ENCODE measurements around the gene TMEM212. TPM values are rescaled to one million over a fixed set of nuclear protein-coding genes. Genes with fewer than 3 reads are reported as not detected.
A peak's percentile ranks its signal among the peaks of the same experiment; 100 is the strongest.

The TMEM212 gene
- total and polyA plus RNA-seq, 9 of the 15 experiments (the other 6 are each of a cell fraction or from before 2014, with no cell fraction given): not detected

DNA sequence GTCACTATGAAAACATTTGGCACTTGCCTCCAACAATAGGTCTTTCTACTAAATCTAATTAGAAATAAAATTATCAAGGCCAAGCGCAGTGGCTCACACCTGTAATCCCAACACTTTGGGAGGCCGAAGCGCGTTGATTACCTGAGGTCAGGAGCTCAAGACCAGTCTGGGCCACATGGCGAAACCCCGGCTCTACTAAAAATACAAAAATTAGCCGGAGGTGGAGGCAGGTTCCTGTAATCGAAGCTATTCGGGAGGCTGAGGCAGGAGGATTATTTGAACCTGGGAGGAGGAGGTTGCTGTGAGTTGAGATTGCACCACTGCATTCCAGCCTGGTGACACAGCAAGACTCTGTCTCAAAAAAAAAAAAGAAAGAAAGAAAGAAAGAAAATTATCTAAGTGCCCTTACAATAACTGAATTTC lies 31.2 kb upstream of the TMEM212 start (continued):
- TF ChIP-seq, protein P1, sequence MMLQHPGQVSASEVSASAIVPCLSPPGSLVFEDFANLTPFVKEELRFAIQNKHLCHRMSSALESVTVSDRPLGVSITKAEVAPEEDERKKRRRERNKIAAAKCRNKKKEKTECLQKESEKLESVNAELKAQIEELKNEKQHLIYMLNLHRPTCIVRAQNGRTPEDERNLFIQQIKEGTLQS (IDR thresholded peaks at IDR 0.05): peak; percentile 75
- TF ChIP-seq, protein P1 (CRISPR knock-in tag; conservative IDR thresholded peaks at IDR 0.05): no peak
- TF ChIP-seq ZNF583 (CRISPR knock-in tag; IDR thresholded peaks at IDR 0.05) (0 out of 2 replicates have a peak, but pooled peaks have one; percentile 24), JUN (IDR thresholded peaks at IDR 0.05; ENCODE audit: borderline replicate concordance, low read depth, low read length) (peak; percentile 64), JUN (CRISPR knock-in tag; IDR thresholded peaks at IDR 0.05; ENCODE audit: borderline replicate concordance) (no peak), NR4A1 (CRISPR knock-in tag; IDR thresholded peaks at IDR 0.05) (no peak), NR4A1 (tag; IDR thresholded peaks at IDR 0.05) (peak; percentile 52; the same call in 1 of the 2 replicates), ZNF253 (CRISPR knock-in tag; conservative IDR thresholded peaks at IDR 0.05) (no peak), BCOR (IDR thresholded peaks at IDR 0.05) (peak; percentile 89), NFE2 (IDR thresholded peaks at IDR 0.05; ENCODE audit: low read depth) (peak; percentile 41), ZNF717 (CRISPR knock-in tag; IDR thresholded peaks at IDR 0.05) (no peak), HIVEP1 (CRISPR knock-in tag; IDR thresholded peaks at IDR 0.05) (no peak), CTBP1 (IDR thresholded peaks at IDR 0.05; ENCODE audit: borderline replicate concordance) (0 out of 2 replicates have a peak, but pooled peaks have one; percentile 5), BDP1 (IDR thresholded peaks at IDR 0.05; ENCODE audit: insufficient read depth, insufficient read length) (no peak), BRD9 (IDR thresholded peaks at IDR 0.05; ENCODE audit: low read depth, partially characterized antibody) (peak; percentile 20), ADNP (tag; IDR thresholded peaks at IDR 0.05) (peak; percentile 58), JUND (IDR thresholded peaks at IDR 0.05; ENCODE audit: borderline replicate concordance, low read depth, low read length) (peak; percentile 65; the same call in 1 of the 2 replicates), JUND (tag; IDR thresholded peaks at IDR 0.05; ENCODE audit: borderline replicate concordance, low read depth, low read length) (no peak; the same call in 1 of the 3 replicates), FOSL1 (tag; conservative IDR thresholded peaks at IDR 0.05) (peak; percentile 93), FOXJ2 (tag; IDR thresholded peaks at IDR 0.05) (0 out of 2 replicates have a peak, but pooled peaks have one; percentile 5), ZNF24 (IDR thresholded peaks at IDR 0.05) (0 out of 2 replicates have a peak, but pooled peaks have one; percentile 16)
- TF ChIP-seq, protein P2, sequence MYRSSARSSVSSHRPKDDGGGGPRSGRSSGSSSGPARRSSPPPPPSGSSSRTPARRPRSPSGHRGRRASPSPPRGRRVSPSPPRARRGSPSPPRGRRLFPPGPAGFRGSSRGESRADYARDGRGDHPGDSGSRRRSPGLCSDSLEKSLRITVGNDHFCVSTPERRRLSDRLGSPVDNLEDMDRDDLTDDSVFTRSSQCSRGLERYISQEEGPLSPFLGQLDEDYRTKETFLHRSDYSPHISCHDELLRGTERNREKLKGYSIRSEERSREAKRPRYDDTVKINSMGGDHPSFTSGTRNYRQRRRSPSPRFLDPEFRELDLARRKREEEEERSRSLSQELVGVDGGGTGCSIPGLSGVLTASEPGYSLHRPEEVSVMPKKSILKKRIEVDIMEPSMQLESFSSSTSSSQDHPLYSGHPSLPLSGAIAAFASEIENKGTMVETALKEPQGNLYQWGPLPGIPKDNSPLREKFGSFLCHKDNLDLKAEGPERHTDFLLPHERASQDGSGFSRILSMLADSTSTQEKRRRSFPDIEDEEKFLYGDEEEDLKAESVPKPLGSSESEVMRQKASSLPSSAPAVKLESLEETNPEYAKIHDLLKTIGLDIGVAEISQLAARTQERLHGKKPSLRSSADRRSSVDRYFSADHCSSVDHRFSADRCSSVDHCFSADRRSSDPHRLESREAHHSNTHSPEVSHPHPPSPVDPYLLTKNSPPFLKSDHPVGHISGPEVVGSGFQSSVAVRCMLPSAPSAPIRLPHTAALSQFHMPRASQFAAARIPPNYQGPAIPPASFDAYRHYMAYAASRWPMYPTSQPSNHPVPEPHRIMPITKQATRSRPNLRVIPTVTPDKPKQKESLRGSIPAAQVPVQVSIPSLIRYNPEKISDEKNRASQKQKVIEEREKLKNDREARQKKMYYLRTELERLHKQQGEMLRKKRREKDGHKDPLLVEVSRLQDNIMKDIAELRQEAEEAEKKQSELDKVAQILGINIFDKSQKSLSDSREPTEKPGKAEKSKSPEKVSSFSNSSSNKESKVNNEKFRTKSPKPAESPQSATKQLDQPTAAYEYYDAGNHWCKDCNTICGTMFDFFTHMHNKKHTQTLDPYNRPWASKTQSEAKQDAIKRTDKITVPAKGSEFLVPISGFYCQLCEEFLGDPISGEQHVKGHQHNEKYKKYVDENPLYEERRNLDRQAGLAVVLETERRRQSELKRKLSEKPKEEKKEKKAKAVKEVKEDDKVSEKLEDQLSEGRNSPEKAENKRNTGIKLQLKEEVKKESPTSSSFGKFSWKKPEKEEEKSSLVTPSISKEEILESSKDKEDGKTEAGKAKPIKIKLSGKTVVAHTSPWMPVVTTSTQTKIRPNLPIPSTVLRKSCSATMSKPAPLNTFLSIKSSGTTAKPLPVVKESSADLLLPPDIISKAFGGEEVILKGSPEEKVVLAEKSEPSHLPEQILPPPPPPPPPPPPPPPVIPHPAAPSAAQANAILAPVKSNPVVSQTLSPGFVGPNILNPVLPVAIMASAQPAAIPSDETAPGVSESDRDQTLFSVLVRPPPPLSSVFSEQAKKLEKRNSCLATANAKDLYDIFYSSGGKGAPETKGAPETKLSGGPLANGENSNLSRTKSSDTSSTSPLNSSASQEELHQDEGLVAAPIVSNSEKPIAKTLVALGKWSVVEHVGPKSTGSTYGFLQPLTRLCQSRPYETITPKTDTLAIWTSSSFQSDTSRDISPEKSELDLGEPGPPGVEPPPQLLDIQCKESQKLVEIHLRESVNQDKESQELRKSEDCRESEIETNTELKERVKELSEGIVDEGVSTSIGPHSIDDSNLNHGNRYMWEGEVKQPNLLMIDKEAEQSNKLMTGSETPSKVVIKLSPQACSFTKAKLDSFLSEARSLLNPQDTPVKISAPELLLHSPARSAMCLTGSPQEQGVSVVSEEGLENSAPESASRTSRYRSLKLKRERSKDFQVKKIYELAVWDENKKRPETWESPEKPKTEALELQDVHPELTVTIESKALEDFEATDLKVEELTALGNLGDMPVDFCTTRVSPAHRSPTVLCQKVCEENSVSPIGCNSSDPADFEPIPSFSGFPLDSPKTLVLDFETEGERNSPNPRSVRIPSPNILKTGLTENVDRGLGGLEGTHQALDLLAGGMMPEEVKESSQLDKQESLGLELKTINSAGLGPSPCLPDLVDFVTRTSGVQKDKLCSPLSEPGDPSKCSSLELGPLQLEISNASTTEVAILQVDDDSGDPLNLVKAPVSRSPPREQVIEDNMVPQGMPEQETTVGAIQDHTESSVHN (IDR thresholded peaks at IDR 0.05; ENCODE audit: borderline replicate concordance in 1 of 2, low read depth in 1 of 2): no peak
